ENCODE data around the gene KRTAP10-2. TPM values are rescaled to one million over a fixed set of nuclear protein-coding genes. Genes with fewer than 3 reads are reported as not detected.

The KRTAP10-2 gene
- polyA plus RNA-seq, 1 donor (not counting 4 experiments of a cell fraction or from before 2014, with no cell fraction given) = not detected

- H3K4me3 ChIP-seq (ENCODE audit: control insufficient read depth in 2 of 3, extremely low read depth in 1 of 3, insufficient read depth in 2 of 3, low read depth in 1 of 3, low read length in 3 of 3) = no peak overlapping the region
- no peak overlapping the region for H3K9ac ChIP-seq (ENCODE audit: control insufficient read depth, extremely low read depth, insufficient read depth, low read length)
- no peaks in the 10 kb centered on the region for H3K79me2 ChIP-seq (ENCODE audit: control insufficient read depth, insufficient read depth, low read length)
- H4K20me1 ChIP-seq (ENCODE audit: control insufficient read depth, extremely low read depth, insufficient read depth, low read length) = no peaks in the 10 kb centered on the region
- H3K27ac ChIP-seq (ENCODE audit: control insufficient read depth, insufficient read depth, low read length) = no peak overlapping the region
- no peaks in the 10 kb centered on the region for H3K27me3 ChIP-seq (ENCODE audit: control insufficient read depth, extremely low read depth, insufficient read depth, low read length)
- dilution Hi-C loops (cut with MboI; ENCODE audit: extremely low pct_ligation_motif_present, low sequenced_read_pairs) = no loop called here
- no peaks in the 10 kb centered on the region for H3K9me1 ChIP-seq (ENCODE audit: control insufficient read depth, extremely low read depth, insufficient read depth, low read length)
- no peak for FAIRE-seq
- H3K4me2 ChIP-seq (ENCODE audit: control insufficient read depth, extremely low read depth, insufficient read depth, low read depth, low read length) = no peak overlapping the region
- H3K9me3 ChIP-seq (ENCODE audit: control insufficient read depth, low read depth, low read length) = no peaks in the 10 kb centered on the region
- TF ChIP-seq, protein P1, sequence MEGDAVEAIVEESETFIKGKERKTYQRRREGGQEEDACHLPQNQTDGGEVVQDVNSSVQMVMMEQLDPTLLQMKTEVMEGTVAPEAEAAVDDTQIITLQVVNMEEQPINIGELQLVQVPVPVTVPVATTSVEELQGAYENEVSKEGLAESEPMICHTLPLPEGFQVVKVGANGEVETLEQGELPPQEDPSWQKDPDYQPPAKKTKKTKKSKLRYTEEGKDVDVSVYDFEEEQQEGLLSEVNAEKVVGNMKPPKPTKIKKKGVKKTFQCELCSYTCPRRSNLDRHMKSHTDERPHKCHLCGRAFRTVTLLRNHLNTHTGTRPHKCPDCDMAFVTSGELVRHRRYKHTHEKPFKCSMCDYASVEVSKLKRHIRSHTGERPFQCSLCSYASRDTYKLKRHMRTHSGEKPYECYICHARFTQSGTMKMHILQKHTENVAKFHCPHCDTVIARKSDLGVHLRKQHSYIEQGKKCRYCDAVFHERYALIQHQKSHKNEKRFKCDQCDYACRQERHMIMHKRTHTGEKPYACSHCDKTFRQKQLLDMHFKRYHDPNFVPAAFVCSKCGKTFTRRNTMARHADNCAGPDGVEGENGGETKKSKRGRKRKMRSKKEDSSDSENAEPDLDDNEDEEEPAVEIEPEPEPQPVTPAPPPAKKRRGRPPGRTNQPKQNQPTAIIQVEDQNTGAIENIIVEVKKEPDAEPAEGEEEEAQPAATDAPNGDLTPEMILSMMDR (optimal IDR thresholded peaks at IDR 0.05 in 1 of 3, IDR thresholded peaks at IDR 0.05 in 1 of 3, conservative IDR thresholded peaks at IDR 0.05 in 1 of 3; ENCODE audit: extremely low read depth in 1 of 3, insufficient read depth in 2 of 3, low read length in 3 of 3) = no peak
- no peak for TF ChIP-seq EZH2 (IDR thresholded peaks at IDR 0.05; ENCODE audit: low read length)
- H2AFZ ChIP-seq (ENCODE audit: control insufficient read depth, low read length) = no peak overlapping the region
- H3K4me1 ChIP-seq (ENCODE audit: control insufficient read depth, extremely low read depth, insufficient read depth, low read length) = peaks cover 7% of the 10 kb centered on the region
- DNase-seq (ENCODE audit: low read depth, low spot score) = no peak
- no peaks in the 10 kb centered on the region for H3K36me3 ChIP-seq (ENCODE audit: control insufficient read depth in 2 of 2, extremely low read depth in 1 of 2, insufficient read depth in 2 of 2, low read length in 2 of 2)
These were observed 43.2 kb upstream of the KRTAP10-2 start for GRCh38 chr21:44594406-44594916.

- dilution Hi-C loops (cut with MboI; ENCODE audit: extremely low pct_ligation_motif_present, low sequenced_read_pairs) = no loop called here
- no peak for TF ChIP-seq EZH2 (IDR thresholded peaks at IDR 0.05; ENCODE audit: low read length)
- TF ChIP-seq, protein P1 (optimal IDR thresholded peaks at IDR 0.05 in 1 of 3, IDR thresholded peaks at IDR 0.05 in 1 of 3, conservative IDR thresholded peaks at IDR 0.05 in 1 of 3; ENCODE audit: extremely low read depth in 1 of 3, insufficient read depth in 2 of 3, low read length in 3 of 3) = no peak
- Histone ChIP-seq H3K9me1 (ENCODE audit: control insufficient read depth, extremely low read depth, insufficient read depth, low read length) (no peaks in the 10 kb centered on the region), H3K79me2 (ENCODE audit: control insufficient read depth, insufficient read depth, low read length) (no peaks in the 10 kb centered on the region), H3K27ac (ENCODE audit: control insufficient read depth, insufficient read depth, low read length) (no peak overlapping the region), H3K27me3 (ENCODE audit: control insufficient read depth, extremely low read depth, insufficient read depth, low read length) (no peaks in the 10 kb centered on the region), H4K20me1 (ENCODE audit: control insufficient read depth, extremely low read depth, insufficient read depth, low read length) (no peaks in the 10 kb centered on the region), H3K36me3 (ENCODE audit: control insufficient read depth in 2 of 2, extremely low read depth in 1 of 2, insufficient read depth in 2 of 2, low read length in 2 of 2) (no peaks in the 10 kb centered on the region), H3K9ac (ENCODE audit: control insufficient read depth, extremely low read depth, insufficient read depth, low read length) (no peak overlapping the region), H3K4me3 (ENCODE audit: control insufficient read depth in 2 of 3, extremely low read depth in 1 of 3, insufficient read depth in 2 of 3, low read depth in 1 of 3, low read length in 3 of 3) (no peak overlapping the region), H3K4me1 (ENCODE audit: control insufficient read depth, extremely low read depth, insufficient read depth, low read length) (peaks cover 7% of the 10 kb centered on the region), H3K9me3 (ENCODE audit: control insufficient read depth, low read depth, low read length) (no peaks in the 10 kb centered on the region), H3K4me2 (ENCODE audit: control insufficient read depth, extremely low read depth, insufficient read depth, low read depth, low read length) (no peak overlapping the region), H2AFZ (ENCODE audit: control insufficient read depth, low read length) (no peak overlapping the region)
- DNase-seq (ENCODE audit: low read depth, low spot score) = no peak
- FAIRE-seq = no peak
These were observed 42.5 kb upstream of the KRTAP10-2 start for GRCh38 chr21:44593598-44594405.
